ENCODE results near the gene ARID2.

Gene ARID2

DNA sequence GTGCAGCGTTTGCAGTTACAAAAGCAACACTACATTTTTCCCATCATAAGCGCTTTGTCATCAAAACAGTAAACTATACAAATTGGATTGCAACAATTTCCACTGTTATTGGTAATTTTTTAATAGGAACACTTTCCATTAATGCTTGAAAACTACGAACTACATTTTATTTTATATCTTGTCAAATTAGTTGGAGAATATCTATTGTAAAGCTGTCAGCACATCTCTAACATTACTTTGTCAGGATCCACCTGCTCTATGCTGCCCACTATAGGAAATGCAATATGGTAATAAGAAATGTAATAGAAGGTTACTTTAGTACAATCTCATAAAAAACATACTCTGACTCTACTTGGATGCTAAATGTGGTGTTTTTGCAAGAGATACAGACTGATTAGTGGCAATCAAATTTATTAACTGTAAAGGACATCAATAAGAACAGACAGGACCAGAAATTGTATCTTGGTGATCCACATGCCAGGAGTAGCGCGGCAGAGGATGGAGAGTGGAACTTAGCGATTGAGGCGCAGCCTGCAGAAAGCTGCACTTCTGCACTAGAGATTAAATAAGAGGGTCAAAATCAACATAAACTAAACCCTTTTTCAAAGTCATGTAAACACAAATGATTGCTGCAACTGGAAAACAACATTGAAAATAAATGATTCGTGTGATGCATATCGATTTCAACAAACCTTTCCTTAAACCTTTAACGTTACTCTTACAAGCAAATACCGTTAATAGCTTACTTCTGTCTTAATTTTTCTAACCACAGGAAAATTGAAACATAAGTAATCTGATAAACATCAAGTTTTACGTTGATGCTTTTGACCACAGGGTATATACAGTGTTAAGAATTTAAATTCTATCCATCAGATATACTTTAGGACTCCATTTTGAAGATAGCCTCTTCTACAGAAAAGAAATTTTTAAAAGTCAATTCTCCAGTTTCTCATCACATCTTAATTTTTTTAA is 3.6 kb upstream of the ARID2 start:
- no peak for DNase-seq

DNA sequence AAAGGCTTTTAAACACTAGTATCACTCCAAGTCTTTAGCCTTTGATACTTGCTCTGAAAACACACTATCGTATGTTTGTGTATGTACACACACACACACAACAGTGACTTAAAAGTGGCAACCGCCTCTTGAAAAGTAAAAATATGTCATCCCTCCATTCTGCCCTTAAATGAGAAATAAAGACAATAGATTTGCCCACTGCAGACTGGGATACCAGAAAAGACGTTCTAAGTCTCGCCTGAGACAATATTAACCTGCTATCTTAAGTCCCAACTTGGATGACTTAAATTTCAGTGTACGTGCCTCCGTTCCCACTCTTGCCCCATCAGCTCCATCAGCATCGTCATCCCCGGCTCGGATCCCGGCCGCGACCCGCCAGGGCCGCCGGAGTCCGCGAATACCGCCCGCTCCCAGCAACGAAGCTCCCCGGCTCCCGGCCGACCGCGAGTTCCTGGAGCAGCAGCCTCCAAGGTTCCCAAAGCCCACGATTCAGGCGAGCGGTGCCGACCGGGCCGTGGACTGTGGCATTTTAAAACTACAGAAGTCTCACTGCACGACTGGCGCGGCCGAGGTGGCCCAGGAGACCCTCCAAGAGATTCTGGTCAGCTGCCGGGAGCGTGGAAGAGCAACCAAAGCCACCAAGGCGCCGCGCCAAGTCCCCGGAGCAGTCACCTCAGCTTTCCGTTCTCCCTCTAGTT is 2.8 kb upstream of the ARID2 start:
- DNase-seq, result peak; percentile 27

GRCh38 chr12:45727301-45727979 is 2.1 kb upstream of the ARID2 start:
- DNase-seq, result peak; percentile 89

- no peak for DNase-seq
These were observed 1.4 kb upstream of the ARID2 start for GRCh38 chr12:45727980-45728629.

DNA sequence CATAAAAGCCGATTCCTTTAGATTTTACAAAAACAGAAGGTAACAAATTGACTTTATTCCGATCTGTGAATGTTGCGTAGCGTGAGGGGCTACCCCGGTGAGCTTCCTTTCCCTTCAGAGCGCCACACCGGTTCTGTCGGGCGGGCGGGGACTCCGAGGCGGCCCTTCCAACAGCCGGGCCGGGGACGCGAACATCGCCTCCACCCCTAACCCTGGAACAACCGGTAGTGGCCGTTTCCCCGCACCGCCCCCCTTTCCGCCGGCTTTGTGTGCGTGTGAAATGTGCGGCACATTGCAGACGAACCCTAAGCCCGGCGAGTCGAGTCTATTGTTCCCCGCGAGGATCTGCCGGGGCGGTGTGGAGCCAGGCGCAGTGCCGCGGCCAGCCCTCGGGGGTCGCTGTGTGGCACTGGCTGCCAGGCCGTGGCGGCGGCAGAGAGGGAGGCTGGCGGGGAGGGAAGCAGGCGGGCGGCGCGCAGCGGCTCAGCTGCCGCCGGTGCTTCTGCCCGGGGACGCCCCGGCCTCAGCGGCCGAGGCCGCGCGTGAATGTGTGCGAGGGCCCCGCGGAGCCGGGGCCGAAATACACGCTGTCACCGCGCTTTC is 775 bp upstream of the ARID2 start:
- DNase-seq, result peak; percentile 90

DNA sequence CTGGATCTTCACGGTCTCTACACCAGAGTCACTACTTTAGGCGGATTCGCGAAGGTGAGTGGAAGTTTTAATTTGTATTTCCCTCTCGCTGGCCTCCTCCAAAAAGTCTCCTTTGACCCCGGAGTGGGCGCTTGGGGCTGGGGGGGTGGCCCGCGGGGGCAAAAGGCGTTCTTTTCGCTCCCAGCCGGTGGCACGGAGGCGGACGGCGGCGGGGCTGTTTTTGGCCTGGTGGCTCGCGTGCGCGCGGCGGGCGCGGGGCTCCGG is 510 bp downstream of the ARID2 start:
- DNase-seq, result peak; percentile 42

- peak; percentile 42 for DNase-seq
These were observed 1.1 kb downstream of the ARID2 start for GRCh38 chr12:45730348-45731189.

DNA sequence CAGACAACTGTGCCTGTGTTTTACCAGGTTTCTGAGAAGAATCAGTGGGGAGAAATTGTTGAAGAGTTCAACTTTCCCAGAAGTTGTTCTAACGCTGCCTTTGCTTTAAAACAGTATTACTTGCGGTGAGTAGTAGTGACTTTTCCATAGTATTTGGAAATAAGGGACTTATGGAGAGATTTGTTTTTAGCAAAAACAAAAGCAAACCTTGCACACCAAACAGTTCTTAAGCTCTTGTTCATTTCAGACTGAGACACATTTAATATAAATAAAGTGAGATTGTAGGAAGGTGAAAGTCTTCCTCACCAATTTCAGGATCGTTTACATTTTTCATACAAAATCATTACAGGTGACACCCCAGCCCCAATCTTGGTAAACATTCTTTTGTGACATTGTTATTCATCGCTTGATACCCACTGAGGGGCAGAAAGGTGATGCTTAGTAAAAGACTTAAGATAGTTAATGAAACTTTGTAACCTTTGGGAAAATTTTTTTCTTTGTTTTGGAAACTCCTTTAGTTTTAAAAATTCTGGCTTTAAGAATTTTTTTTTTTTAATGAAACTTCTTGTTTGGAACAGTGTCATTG is 1.8 kb downstream of the ARID2 start:
- no peak for DNase-seq

DNA sequence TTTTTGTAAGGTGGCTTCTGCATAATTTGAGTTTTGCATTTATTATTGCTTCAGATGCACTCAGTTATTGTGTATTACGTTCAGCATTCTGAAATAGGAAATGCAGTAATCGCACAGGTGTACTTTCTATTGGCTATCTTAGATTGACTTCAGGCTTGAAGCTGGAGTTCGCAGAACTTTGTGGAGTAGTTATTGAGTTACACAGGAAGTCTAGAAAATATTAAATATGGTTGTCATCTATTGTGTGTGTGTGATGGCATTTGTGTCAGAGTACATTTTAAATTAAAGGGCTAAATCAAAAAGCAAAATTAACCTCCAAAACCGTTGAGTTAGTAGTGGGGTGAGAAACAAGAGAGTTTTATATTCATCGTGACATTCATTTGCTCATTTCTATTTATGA is 2.7 kb downstream of the ARID2 start:
- DNase-seq, result no peak

GRCh38 chr12:45732936-45733335 is 3.4 kb downstream of the ARID2 start:
- no peak for DNase-seq

DNA sequence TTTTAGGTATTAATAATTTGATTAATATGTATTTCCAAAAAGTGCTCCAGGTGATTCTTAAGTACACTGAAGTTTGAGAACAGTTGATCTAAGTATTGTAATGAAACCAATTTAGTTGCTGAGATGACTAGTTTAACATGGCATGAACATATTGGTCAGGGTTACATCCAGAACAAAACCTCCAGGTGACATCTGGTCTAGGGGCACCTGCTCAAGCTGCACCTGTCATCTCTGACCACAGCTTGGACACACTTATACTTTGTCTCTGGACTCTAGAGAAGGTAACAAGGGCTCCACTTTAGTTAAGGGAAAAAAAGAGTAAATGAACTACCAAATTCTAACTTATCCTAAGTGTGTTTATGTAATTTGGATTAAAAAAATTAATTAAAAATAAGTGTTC is 8.1 kb downstream of the ARID2 start:
- no peak for DNase-seq

GRCh38 chr12:45742590-45742989 is 13.1 kb downstream of the ARID2 start:
- no peak for DNase-seq

GRCh38 chr12:45743247-45743646 is 13.7 kb downstream of the ARID2 start:
- no peak for DNase-seq

GRCh38 chr12:45745861-45746277 is 16.4 kb downstream of the ARID2 start:
- DNase-seq, result no peak

GRCh38 chr12:45756666-45757065 is 27.2 kb downstream of the ARID2 start:
- no peak for DNase-seq

DNA sequence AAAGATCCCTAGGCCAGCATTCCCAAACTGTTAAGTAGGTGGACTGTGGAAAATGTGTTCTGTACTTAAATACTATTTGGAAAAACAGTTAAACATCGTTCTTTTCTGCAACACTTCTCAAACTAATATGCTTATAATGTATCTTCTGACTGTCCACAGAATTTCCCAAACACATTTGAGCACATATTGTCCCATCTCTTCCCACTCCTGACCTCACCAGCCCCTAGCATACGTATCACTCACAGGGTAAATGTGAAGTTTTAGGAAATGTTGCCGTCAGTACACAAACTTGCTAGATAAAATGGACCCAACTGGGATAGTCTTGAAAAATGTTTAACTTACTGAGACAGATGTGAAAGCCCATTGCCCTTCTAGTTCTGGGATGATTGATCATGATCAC is 27.7 kb downstream of the ARID2 start:
- DNase-seq, result no peak

- no peak for DNase-seq
These were observed 30.8 kb downstream of the ARID2 start for GRCh38 chr12:45760333-45760732.

GRCh38 chr12:45762185-45763110 is 32.9 kb downstream of the ARID2 start:
- no peak for DNase-seq

DNA sequence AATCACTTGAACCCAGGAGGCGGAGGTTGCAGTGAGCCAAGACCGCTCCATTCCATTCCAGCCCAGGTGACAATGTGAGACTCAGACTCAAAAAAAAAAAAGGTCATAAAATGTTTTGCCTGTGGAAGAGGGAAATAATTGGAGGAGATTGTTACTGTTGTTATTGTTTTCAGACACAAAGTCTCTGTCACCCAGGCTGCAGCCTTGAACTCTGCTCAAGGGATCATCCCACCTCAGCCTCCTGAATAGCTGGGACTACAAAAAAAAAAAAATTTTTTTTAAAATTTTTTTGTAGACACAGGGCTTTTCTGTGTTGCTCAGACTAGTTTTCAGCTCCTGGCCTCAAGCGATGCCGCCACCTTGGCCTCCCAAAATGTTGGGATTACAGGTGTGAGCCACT is 33.9 kb downstream of the ARID2 start:
- no peak for DNase-seq

GRCh38 chr12:45768194-45768593 is 38.7 kb downstream of the ARID2 start:
- no peak for DNase-seq
